ENCODE data around the gene MRE11. TPM values are rescaled to one million over a fixed set of nuclear protein-coding genes. Genes with fewer than 3 reads are reported as not detected.

The MRE11 gene
- polyA plus RNA-seq, 1 of the 3 experiments (the other 2 are of a cell fraction): 2.8 TPM

DNA sequence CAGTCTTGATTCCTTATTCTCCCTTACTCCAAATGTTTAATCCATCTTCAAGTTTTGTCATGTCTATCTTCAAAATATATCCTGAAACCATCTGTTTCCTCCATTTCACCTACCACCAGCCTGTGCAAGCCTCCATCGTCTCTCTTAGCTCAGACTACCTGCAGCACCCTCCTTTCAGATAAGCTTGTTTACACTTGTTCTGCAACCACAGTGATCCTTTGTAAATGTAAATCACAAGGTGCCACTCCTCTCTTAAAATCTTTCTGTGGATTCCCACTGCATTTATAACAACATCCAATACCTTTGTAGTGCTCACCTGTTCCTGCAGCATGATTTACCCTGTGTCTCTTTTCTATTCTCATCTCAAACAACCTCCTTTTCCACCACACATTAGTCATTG lies 60.6 kb downstream of the MRE11 start:
- ChIA-PET CTCF (interaction anchor here (1.0 to 2.4 kb wide), 3 partner anchors 16 to 512 kb away, joined by 3 to 9 read pairs (median 6); no protein-coding TSS in a partner anchor), POLR2A (no interaction called here)
- Histone ChIP-seq H3K36me3 (replicated peaks in 1 of 2; ENCODE audit: control insufficient read depth in 1 of 2, insufficient read depth in 2 of 2, low read length in 1 of 2) (peaks cover 17 to 39% of the 10 kb centered on the region in 2 experiments), H3K9me3 (0 out of 2 replicates have a peak, but pooled peaks cover under 1% of the 10 kb centered on the region), H3K4me2 (no peak overlapping the region), H3K9me2 (peaks cover 3% of the 10 kb centered on the region; the same call in 1 of the 2 replicates), H3K27me3 (ENCODE audit: insufficient read depth) (no peaks in the 10 kb centered on the region), H3K27ac (ENCODE audit: low read depth in 2 of 2, low read length in 1 of 2) (no peak overlapping the region), H3K4me3 (ENCODE audit: low read depth in 2 of 2, low read length in 1 of 2) (no peak overlapping the region), H3F3A (replicated peaks; ENCODE audit: insufficient read depth) (no peaks in the 10 kb centered on the region), H2AFZ (ENCODE audit: low read depth) (no peak overlapping the region), H3K4me1 (ENCODE audit: control insufficient read depth in 1 of 2, insufficient read depth in 2 of 2, low read depth in 1 of 2, low read length in 1 of 2) (no peaks in the 10 kb centered on the region), H3K79me2 (ENCODE audit: insufficient read depth) (no peaks in the 10 kb centered on the region), H4K20me1 (ENCODE audit: insufficient read depth) (no peaks in the 10 kb centered on the region), H3K9ac (no peak overlapping the region)
- DNase-seq: no peak
- 100% methylated on average over 1 of the region's 1 CpG for WGBS (ENCODE audit: low lambda C conversion rate)
- no peak for TF ChIP-seq TEAD4 (IDR thresholded peaks at IDR 0.05; ENCODE audit: borderline replicate concordance, insufficient read depth)
- TF ChIP-seq, protein P1, sequence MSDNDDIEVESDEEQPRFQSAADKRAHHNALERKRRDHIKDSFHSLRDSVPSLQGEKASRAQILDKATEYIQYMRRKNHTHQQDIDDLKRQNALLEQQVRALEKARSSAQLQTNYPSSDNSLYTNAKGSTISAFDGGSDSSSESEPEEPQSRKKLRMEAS (IDR thresholded peaks at IDR 0.05; ENCODE audit: low read depth): no peak
- no peak for TF ChIP-seq FOSL2 (IDR thresholded peaks at IDR 0.05; ENCODE audit: borderline replicate concordance, low read depth)
- no peak for TF ChIP-seq POLR2AphosphoS5 (IDR thresholded peaks at IDR 0.05; ENCODE audit: low read depth, low read length)
- TF ChIP-seq ELF1 (IDR thresholded peaks at IDR 0.05): no peak
- TF ChIP-seq RXRA (IDR thresholded peaks at IDR 0.05; ENCODE audit: borderline replicate concordance, low read depth): no peak
- TF ChIP-seq, protein P2, sequence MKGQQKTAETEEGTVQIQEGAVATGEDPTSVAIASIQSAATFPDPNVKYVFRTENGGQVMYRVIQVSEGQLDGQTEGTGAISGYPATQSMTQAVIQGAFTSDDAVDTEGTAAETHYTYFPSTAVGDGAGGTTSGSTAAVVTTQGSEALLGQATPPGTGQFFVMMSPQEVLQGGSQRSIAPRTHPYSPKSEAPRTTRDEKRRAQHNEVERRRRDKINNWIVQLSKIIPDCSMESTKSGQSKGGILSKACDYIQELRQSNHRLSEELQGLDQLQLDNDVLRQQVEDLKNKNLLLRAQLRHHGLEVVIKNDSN (IDR thresholded peaks at IDR 0.05; ENCODE audit: borderline replicate concordance, low read depth): no peak
- no peak for TF ChIP-seq FOXJ3 (CRISPR knock-in tag; IDR thresholded peaks at IDR 0.05)
- TF ChIP-seq YY1 (IDR thresholded peaks at IDR 0.05; ENCODE audit: low read depth): no peak
- TF ChIP-seq TAF1 (IDR thresholded peaks at IDR 0.05; ENCODE audit: borderline replicate concordance, low read depth, low read length): no peak
- TF ChIP-seq SIN3A (IDR thresholded peaks at IDR 0.05; ENCODE audit: borderline replicate concordance, low read depth, low read length): no peak
- TF ChIP-seq SMC3 (IDR thresholded peaks at IDR 0.05; ENCODE audit: low read depth, low read length): no peak
- no peak for TF ChIP-seq GATA2 (CRISPR knock-in tag; IDR thresholded peaks at IDR 0.05)
- no peak for TF ChIP-seq MEF2A (IDR thresholded peaks at IDR 0.05; ENCODE audit: borderline replicate concordance, low read depth)
- TF ChIP-seq, protein P3, sequence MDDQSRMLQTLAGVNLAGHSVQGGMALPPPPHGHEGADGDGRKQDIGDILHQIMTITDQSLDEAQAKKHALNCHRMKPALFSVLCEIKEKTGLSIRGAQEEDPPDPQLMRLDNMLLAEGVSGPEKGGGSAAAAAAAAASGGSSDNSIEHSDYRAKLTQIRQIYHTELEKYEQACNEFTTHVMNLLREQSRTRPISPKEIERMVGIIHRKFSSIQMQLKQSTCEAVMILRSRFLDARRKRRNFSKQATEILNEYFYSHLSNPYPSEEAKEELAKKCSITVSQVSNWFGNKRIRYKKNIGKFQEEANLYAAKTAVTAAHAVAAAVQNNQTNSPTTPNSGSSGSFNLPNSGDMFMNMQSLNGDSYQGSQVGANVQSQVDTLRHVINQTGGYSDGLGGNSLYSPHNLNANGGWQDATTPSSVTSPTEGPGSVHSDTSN (IDR thresholded peaks at IDR 0.05): no peak
- no peak for TF ChIP-seq MXI1 (IDR thresholded peaks at IDR 0.05; ENCODE audit: low read depth, low read length)
- no peak for TF ChIP-seq EZH2phosphoT487 (IDR thresholded peaks at IDR 0.05; ENCODE audit: borderline replicate concordance, low read depth)

DNA sequence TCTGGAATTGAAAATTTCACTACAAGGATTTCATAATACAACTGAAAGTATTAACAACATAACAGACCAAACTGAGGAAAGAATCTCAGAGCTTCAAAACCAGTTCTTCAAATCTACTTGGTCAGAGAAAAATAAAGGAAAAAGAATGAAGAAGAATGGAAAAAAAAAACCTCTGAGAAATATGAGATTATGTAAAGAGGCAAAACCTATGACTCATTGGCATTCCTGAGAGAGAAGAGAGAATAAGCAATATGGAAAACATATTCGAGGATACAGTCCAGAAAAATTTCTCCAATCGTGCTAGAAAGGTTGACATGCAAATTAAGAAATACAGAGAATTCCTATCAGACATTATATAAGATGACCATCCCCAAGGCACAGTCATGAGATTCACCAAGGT lies 69.0 kb downstream of the MRE11 start:
- Histone ChIP-seq H3K27me3 (ENCODE audit: insufficient read depth) (no peaks in the 10 kb centered on the region), H3K9ac (no peak overlapping the region), H3K4me1 (ENCODE audit: control insufficient read depth in 1 of 2, insufficient read depth in 2 of 2, low read depth in 1 of 2, low read length in 1 of 2) (peaks cover 0 to 6% of the 10 kb centered on the region in 2 experiments; a peak in 1 of 4 replicates), H4K20me1 (ENCODE audit: insufficient read depth) (no peaks in the 10 kb centered on the region), H2AFZ (ENCODE audit: low read depth) (no peak overlapping the region; the same call in 1 of the 2 replicates), H3K9me2 (no peaks in the 10 kb centered on the region), H3K36me3 (replicated peaks in 1 of 2; ENCODE audit: control insufficient read depth in 1 of 2, insufficient read depth in 2 of 2, low read length in 1 of 2) (peaks cover 9 to 29% of the 10 kb centered on the region in 2 experiments), H3K79me2 (ENCODE audit: insufficient read depth) (no peaks in the 10 kb centered on the region), H3K9me3 (0 out of 2 replicates have a peak, but pooled peaks cover 3% of the 10 kb centered on the region), H3F3A (replicated peaks; ENCODE audit: insufficient read depth) (peaks cover 10% of the 10 kb centered on the region), H3K4me3 (ENCODE audit: low read depth in 2 of 2, low read length in 1 of 2) (no peak overlapping the region), H3K27ac (ENCODE audit: low read depth in 2 of 2, low read length in 1 of 2) (peak overlapping the region in 1 of 2 experiments; percentile 15; a peak in 1 of 4 replicates), H3K4me2 (no peak overlapping the region)
- ChIA-PET POLR2A (no interaction called here), CTCF (interaction anchor here (2.8 kb wide), 1 partner anchor 530 kb away, joined by 13 read pairs; no protein-coding TSS in a partner anchor)
- no peak for DNase-seq
- 41% methylated on average over 2 of the region's 2 CpGs for WGBS (ENCODE audit: low lambda C conversion rate)
- TF ChIP-seq, protein P3 (IDR thresholded peaks at IDR 0.05): no peak
- TF ChIP-seq TCF12 (IDR thresholded peaks at IDR 0.05): peak; percentile 22; the same call in 1 of the 2 replicates
- peak; percentile 42; the same call in 1 of the 2 replicates for TF ChIP-seq JUND (IDR thresholded peaks at IDR 0.05)
- peak; percentile 55; the same call in 1 of the 2 replicates for TF ChIP-seq FOSL2 (IDR thresholded peaks at IDR 0.05; ENCODE audit: borderline replicate concordance, low read depth)
